Mesothelial cell of epicardium (in vitro differentiated cells): ENCODE data around the gene SOX11. TPM values are rescaled to one million over a fixed set of nuclear protein-coding genes. Genes with fewer than 3 reads are reported as not detected.

Experiments
- DNase-seq, 2 experiments: peaks; one replicate each; pipeline ENCODE4 v3.0.0; 2021; ENCODE audit warnings: low spot score in 2 of 2; ENCODE audit not compliant: unreplicated experiment in 2 of 2
- H3K27ac Mint-ChIP-seq: 2 replicates; pipeline ENCODE4 v1.8.0; 2021; ENCODE audit warnings: mixed read lengths
- H3K27me3 Mint-ChIP-seq: 2 replicates; pipeline ENCODE4 v1.8.0; 2021; ENCODE audit warnings: low read depth, mixed read lengths
- H3K36me3 Mint-ChIP-seq: 2 replicates; pipeline ENCODE4 v1.8.0; 2021; ENCODE audit warnings: mixed read lengths
- H3K4me1 Mint-ChIP-seq: 2 replicates; pipeline ENCODE4 v1.8.0; 2021; ENCODE audit warnings: mixed read lengths
- H3K4me3 Mint-ChIP-seq: 2 replicates; pipeline ENCODE4 v1.8.0; 2021; ENCODE audit warnings: mild to moderate bottlenecking, moderate library complexity, mixed read lengths
- H3K9me3 Mint-ChIP-seq: 2 replicates; pipeline ENCODE4 v1.8.0; 2021; ENCODE audit warnings: mixed read lengths
- CTCF ChIP-seq: fragments of 200-600 bp; sonication (generic); IDR thresholded peaks from one replicate; pipeline ENCODE4 v1.5.0; 2021; ENCODE audit warnings: antibody characterized with exemption; ENCODE audit not compliant: unreplicated experiment
- total RNA-seq: library from RNA; stranded (reverse); gene quantifications from 3 replicates; pipeline ENCODE4 v1.2.1, GENCODE V29; 2021

The SOX11 gene
- total RNA-seq, 1 donor from 2014 or later = 46.2 TPM

- no peak for TF ChIP-seq CTCF
These were observed 28.2 kb downstream of the SOX11 start for GRCh38 chr2:5720426-5720825.

GRCh38 chr2:5722236-5722635 is 30.1 kb downstream of the SOX11 start:
- Mint-ChIP-seq H3K36me3 (no peaks in the 10 kb centered on the region), H3K27me3 (no peaks in the 10 kb centered on the region), H3K4me1 (peaks cover 14% of the 10 kb centered on the region), H3K9me3 (peaks cover 5% of the 10 kb centered on the region), H3K27ac (no peak overlapping the region), H3K4me3 (no peak overlapping the region)
- no peak for TF ChIP-seq CTCF
- no peak for DNase-seq

More at GRCh38 chr2:5720426-5720825, 28.2 kb downstream of the SOX11 start:
- no peak overlapping the region for H3K4me3 Mint-ChIP-seq
- H3K27ac Mint-ChIP-seq = no peak overlapping the region
- H3K9me3 Mint-ChIP-seq = peaks cover 5% of the 10 kb centered on the region
- no peaks in the 10 kb centered on the region for H3K36me3 Mint-ChIP-seq
- no peak for DNase-seq
- no peaks in the 10 kb centered on the region for H3K27me3 Mint-ChIP-seq
- peaks cover 3% of the 10 kb centered on the region for H3K4me1 Mint-ChIP-seq

- H3K27me3 Mint-ChIP-seq = no peaks in the 10 kb centered on the region
- H3K4me1 Mint-ChIP-seq = peaks cover 26% of the 10 kb centered on the region
These were observed 31.9 kb downstream of the SOX11 start for GRCh38 chr2:5723791-5724735.

GRCh38 chr2:5725072-5725471 is 32.9 kb downstream of the SOX11 start:
- Mint-ChIP-seq H3K4me3 (no peak overlapping the region), H3K27ac (no peak overlapping the region)
- no peak for TF ChIP-seq CTCF

More at GRCh38 chr2:5723791-5724735, 31.9 kb downstream of the SOX11 start:
- Mint-ChIP-seq H3K36me3 (no peaks in the 10 kb centered on the region), H3K27ac (no peak overlapping the region), H3K9me3 (no peaks in the 10 kb centered on the region), H3K4me3 (no peak overlapping the region)
- TF ChIP-seq CTCF = no peak
- no peak for DNase-seq

GRCh38 chr2:5725794-5726463 is 33.7 kb downstream of the SOX11 start:
- H3K36me3 Mint-ChIP-seq = no peaks in the 10 kb centered on the region
- DNase-seq = no peak
- peaks cover 41% of the 10 kb centered on the region for H3K4me1 Mint-ChIP-seq
- H3K9me3 Mint-ChIP-seq = no peaks in the 10 kb centered on the region
- H3K27me3 Mint-ChIP-seq = no peaks in the 10 kb centered on the region
- H3K27ac Mint-ChIP-seq = peak overlapping the region; percentile 35
- H3K4me3 Mint-ChIP-seq = peak overlapping the region; percentile 49
- TF ChIP-seq CTCF = no peak

More at GRCh38 chr2:5725072-5725471, 32.9 kb downstream of the SOX11 start:
- no peaks in the 10 kb centered on the region for H3K27me3 Mint-ChIP-seq
- no peaks in the 10 kb centered on the region for H3K9me3 Mint-ChIP-seq
- H3K36me3 Mint-ChIP-seq = no peaks in the 10 kb centered on the region
- DNase-seq = no peak
- H3K4me1 Mint-ChIP-seq = peaks cover 36% of the 10 kb centered on the region
